HG03060 (cell line): ENCODE measurements around the gene ASXL1.

Experiments
- ATAC-seq: cut with Tn5 transposase; IDR thresholded peaks from one replicate; pipeline ENCODE4 v1.9.1; 2021; ENCODE audit warnings: low read depth, moderate number of reproducible peaks; ENCODE audit not compliant: unreplicated experiment

ASXL1 gene

DNA sequence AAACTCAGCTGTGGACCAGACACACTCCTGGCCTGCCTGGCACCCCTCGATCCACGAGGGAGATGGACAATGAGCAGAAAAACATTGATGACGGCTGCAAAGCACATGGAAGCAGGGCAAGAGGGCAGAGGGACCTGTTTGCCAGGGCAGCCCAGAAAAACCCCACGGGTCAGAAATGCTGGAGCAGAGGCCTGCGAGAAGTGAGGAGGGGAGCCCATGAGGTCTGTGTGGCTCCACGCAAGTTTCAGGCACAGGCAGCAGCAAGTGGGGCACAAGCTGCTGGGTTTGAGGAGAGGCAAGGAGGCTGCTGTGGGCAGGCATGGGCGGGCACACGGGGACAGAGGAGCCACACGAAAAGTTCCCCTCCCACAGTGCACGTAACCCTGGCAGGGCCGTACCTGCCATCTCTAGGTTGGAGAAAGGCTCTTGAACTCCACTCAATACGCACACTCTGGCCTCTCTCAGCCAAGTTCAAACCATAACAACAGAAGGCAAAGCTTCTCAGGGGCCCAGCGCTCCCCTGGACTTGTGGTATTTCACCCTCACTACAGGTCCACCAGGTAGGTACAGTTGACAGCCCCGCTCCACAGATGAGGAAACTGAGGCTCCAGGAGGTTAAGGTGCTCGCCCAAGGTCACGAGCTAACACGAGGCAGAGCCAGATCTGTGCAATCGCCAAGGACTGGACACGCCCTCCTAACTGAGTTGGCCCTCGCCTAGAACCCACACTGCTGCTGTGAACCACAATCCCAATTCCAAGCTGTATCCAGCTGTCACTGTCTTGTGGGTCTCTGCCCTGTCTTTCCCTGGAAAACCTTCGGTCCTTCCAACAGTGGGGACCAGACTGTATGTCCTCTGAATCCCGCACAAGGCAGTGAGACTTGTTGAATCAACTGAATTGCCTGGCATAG lies 118.8 kb downstream of the ASXL1 start:
- ATAC-seq: no peak

DNA sequence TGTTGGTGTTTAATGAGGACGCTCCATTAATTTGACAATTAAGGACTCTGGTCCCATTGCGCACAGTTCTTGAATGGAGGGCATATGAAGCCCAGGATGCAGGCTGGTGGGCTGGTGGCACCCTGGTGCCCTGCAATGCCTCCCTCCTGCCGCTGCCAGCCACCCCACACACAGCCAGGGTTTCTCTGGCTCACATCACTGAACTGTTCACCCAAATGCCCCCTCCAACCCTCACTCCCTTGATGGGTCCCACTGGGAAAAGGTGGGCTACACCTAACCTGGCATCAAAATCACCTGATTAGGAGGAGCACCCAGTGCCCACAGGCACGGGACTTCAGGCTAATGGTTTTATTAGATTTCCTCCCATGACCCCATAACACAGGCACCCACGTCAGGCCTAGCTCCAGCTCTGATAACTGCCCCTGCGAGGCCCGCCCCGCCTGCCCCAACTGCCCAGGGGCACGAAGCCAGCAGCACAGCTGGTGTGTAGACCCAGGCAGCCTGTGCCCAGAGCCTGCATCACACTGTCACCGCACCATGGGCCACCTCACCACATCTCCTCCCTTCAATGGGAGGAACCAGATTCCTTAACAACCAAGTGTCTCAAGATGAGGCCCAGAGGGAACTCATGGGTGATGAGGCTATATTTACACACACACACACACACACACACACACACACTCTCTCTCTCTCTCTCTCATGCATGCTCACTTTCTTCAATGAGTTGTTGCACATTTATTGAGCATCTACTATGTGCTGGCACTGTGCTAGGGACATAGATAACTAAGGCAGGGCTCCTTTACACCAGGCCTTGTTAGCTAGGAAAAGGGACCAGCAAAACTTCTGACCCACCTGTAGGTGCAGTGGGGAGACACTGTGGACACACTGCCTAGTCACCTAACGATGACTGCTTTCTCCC lies 119.7 kb downstream of the ASXL1 start:
- no peak for ATAC-seq

DNA sequence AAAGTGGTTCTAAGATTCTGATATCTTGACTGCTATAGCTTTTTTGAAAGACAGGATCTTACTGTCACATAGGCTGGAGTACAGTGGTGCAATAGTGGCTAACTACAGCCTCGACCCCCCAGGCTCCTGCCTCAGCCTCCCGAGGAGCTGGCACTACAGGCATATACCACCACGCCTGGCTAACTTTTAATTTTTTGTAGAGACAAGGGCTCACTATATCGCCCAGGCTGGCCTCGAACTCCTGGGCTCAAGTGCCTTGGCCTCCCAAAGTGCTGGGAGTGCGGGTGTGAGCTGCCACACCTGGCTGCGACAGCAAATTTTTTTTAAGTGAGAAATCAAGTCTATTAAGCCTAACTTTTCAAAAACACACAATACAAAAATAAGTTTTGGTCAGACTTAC lies 120.4 kb downstream of the ASXL1 start:
- ATAC-seq: no peak

DNA sequence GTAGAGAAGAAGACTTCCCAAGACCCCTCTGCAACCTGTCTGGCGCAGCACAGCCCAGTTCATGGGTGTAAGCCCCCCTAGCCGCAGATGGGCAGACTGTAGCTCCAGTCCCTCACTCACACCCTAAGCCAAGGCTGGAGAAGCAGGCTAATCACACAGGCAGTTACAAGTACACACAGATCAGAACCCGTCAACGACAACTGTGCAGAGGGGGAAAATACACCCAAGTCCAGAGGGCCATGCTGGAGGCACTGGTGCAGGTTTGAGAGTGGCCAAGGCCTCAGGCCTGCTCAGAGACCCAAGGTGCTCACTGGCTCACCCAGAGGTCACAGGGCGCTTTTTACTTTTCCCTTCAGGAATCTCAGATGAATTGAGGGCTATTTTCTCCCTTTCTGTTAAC lies 120.9 kb downstream of the ASXL1 start:
- ATAC-seq: no peak

DNA sequence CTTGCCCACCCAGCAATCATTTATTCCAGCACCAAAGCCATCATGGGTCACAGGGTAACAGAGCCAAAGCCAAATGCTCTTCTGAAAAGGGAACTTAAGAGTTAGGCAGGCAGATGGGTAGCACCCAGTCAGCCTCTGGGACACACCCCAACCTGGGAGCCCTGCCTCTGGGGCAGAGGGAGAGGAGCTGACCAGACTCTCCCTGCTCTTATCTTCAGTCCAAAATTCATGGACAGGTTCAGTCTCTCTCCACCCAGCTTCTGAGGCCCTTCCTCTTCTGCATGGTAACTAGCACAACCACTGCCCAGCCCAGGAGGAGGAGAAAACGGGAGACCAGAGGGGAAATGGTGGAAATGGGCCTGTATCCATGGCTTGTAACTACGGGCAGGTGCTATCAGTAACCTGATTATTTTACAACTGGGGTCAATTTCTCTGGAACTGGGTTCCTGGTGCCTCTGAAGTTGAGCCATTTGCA lies 121.6 kb downstream of the ASXL1 start:
- ATAC-seq: no peak

DNA sequence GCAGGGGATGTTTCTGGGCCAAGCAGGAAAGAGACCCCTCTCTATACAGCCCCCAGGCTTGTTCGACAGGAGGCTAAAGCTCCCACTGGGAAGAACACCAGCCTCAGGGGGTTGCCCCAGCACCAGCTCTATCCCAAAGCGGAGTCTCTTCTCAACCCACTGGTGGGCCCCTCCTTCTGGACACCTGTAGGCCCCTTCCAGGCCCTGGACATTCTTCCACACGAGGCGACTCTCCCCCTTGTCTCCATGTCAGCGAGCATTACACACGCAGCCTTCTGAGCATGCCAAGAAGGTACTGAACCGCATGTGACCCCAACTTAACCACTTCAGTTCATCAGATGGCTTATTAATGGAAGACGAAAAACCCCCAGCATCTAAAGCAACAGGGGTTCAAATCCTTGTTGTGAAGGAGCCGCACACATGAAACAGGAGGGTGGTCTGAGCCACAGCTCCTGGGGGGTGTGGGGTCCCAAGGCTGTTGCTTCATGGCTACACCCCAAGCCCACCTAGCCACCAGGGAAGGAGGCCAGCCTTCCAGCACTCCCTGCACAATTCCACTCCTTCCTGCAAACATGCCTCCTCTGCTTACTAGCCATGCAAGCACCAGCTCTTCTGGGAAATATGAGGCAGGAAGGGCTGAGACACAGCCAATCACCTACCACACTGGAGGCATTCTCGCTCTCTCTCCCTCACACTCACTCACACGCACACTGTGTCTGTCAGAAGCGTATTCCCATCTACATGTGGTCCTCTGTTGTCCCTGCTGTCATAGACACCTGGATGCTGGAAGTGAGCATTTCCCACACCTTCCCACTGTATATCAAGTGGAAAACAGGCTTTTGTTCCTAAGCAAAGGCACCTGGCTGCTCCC lies 122.5 kb downstream of the ASXL1 start:
- no peak for ATAC-seq

DNA sequence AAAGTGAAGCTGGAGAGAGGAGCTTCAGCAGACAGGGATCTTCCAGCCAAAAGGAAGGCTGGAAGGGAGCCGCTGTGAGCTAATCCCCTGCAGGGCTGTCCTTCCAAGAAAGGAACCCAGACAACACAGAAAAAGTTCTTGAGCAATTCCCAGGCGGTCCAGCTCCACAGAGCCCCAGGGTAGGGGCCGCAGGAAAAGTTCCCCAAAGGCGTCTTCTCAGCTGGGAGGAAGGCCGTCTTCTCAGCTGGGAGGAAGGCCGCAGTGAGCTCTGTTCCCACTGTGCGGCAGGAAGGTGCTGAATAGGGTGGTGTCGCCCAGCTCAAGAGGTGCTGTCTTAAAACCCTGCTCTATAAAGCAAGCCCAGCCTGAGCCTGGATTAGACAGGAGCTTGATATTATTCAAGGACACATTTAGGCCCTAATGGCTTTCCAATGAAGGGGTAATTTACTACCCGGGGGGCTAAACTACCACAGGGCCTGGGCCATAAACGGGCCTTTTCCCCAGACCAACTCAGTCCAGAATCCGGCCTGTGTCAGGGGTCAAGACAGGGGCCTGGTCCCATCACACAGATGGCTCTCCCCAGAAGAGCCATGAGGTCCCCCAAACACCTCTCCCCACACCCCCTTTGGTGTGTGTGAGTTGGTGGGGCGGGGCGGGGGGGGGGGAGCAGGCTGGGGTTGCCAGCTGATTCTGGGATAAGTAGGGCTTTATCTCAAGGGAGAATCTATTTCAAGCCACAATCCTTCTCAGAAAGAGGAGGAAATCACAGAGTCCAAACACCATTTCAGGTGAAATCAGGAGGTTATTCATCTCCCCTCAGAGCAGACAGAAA lies 123.4 kb downstream of the ASXL1 start:
- ATAC-seq: no peak

DNA sequence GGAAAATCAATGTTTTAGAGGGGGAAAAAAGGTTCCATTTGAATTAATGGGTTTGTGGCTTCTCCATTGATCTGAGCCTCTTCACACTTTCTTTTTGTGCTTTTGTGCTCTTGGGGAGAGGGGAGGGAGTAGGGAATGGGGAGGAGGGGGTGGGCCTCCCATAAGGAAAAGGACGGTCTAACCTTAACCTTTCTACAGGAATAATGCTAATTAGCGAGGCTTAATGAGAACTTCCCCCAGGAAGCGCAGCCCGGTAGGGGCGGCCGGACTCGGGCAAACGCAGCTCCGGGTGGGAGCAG lies 124.0 kb downstream of the ASXL1 start:
- ATAC-seq: no peak

DNA sequence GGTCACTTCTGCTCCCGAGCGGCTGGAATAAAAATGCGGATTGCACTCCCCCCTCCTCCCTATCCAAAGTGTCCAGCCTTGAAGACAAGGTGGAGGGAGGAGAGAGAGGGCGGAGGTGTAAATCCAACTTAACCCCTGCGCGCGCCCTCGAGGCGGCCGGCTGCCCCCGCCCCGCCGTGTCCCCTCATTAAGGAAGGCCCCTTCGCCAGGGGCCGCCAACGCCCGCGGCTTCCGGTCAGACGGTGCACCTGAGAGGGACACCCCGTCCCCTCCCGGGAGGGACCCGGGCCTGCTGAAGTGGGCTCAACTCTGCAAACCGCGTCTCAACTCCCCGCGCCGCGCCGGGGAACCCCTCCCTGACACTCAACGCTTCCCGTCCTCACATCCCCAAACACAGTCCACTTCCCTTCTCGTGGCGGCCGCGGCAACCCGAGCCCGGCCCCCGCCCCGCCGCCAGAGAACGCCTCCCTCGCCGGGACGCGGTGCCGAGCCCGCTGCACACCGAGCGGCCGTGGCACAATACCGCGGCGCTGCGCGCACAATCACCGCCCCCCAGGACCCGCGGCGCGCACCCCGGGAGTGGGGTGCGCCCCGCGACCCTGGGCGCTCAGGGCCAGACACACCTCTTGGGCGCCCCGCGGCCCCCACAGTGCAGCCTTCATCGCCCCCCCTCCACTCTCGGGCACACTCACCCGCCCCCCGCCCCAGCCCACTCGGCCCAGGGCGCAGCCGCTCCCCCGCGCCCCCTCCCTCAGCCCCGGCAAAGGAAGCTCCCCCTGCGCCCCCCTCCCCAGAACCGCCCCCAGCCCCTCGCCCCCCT lies 124.5 kb downstream of the ASXL1 start:
- no peak for ATAC-seq

DNA sequence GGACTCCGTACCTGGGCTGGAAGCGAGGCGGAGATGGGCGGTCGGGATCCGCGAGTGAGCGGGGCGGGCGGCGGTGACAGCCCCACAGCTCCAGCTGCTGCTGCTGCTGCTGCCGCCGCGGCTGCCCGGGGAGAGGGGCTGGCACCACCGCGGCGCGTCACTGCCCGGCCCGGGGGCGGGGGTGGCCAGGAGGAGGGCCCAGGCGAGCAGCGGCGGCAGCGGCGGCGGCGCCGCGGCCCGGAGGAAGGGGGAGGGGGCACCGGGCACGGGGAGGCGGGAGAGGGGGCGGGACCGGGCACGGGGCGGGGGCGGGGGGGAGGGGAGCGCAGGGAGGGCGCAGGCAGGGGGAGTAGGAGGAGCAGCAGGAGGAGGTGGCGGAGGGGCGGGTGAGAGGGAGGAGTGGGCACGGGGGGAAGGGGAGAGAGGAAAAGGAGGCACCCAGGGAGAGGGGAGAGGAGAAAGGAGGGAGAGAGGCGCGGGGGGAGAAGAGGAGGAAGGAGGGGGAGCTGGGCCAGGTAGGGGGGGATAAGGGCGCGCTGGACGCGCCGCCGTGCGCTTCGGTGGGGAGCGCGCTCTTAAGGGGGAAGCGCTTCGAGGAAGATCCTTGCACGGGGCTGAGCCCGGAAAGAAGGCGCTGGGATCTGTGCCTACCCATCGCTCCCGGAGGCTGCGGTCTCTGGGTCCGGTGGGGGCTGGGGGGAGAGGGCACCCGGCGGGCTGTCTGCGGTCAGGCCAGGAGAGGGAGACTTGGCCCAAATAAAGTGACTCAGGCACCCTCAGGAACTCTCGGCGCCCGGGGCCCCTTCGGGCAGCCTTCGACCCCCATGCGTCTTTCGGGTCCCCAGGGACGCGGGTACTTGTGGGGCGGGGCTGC lies 125.5 kb downstream of the ASXL1 start:
- no peak for ATAC-seq

DNA sequence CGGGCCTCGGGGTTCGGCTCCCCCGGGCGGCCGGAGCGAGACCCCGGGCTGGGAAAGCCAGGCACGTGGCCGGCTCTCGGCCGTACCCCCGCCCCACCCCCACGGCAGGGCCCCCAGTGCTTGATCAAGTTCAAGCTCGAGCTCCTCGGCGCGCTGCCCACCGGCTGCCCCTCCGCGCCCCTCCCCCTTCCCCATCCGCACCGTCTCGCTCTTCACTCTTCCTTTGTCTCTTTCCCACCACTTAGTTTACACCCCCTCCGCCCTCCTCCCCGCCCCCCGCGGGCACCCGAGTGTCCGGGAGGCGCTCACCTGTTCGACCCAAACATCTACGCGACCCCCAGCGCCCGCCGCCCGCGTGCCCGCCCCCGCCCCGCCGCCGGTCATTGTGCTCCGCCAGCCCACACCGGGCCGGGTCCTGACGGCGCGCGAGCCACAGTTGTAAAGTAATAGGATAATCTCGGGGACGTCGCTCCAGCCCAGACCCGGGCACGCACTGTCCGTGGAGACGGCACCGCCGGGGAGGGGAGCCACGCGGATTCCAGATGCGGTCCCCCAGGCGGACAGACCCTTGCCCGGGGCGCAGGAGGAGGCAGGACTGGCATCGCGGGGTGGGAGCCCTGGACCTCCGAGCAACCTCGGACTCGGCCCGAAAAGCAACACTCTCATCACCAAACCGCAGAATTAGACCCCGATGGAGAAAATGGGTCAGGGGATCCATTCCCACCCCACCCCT lies 126.3 kb downstream of the ASXL1 start:
- ATAC-seq: no peak

DNA sequence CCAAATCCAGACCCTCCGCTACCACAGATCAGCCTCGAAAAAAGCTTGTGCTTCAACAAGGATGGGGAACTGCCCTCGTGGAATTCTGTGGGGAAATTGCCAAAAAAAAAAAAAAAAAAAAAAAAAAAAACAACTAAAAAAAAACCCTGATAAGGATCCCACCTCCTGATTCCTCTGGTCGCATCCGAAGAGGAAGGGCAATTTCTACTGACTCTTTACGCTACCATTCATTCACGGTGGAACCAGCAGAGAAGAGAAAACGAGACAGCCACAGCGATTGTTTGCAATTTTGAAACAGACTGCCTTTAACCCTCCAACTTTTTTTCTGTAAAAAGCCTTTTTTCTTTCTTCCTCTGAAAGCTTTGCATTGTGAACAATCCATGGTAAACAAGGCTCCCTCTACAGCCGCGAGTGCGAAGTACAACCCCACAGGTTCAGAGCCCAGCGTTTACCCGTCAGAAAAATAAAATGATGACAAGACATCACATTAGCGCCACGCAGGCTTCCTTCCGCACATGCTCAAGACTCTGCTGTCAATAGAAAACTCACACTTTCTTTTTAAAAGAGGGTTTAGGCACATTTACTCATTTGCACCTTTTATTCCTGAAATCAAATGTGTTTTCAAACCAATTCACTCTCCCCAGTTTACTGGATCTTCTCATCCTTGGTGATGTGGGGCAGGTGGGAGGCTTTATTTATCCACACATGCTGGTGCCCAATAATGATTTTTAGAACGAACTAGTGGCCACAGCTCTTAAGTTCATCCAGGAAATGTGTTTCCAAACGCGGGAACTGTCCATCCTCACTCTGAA lies 127.0 kb downstream of the ASXL1 start:
- no peak for ATAC-seq

DNA sequence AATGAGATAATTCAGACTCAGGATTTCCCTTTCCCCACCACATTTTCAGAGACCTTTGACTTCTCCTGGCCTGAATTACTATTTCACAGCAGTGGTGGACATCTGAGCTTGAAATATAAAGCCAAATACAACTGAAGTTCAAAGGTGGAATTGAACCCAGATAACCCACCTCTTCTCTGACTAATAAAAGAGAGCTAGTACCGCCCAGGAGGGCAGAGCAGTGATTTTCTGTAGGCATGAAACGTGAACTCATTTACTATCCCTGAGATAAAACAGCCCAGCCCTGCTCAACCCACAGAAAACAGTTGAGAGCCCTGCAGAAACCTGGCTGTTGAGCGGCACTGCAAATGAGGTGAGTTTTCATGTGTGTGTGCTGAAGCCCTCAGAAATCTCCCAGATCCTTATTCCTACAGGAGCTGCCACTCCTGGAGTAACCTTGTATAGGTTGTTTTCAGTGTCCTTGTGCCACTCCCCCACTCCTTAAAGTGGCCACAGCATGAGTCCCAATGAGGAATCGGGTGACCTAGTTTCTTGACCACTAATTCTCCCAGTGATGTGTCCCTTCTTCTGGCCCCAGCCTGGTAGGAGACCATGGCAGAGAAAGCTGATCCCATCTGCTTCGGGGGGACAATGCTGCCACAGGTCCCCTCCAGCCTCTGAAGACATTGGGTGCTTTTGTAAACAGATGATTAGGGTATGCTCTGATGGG lies 127.8 kb downstream of the ASXL1 start:
- ATAC-seq: no peak

DNA sequence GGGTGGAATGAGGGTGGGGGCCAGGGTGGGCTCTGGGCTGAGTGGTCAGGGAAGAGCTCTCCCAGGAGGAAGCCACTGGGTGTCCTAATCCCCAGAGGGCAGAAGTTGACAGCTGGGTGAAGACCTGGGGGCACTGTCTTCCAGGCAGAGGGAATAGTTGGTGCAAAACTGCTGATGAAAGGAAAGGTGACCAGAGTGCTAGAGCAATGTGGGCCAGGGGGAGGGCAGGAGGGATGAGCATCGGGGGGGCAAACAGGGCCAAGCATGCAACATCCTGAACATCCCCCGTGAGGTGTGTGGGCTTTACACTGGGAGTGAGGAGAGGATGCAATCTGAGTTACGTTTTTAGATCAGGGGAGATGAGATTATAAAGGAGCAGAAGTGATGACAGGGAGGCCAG lies 129.2 kb downstream of the ASXL1 start:
- no peak for ATAC-seq

DNA sequence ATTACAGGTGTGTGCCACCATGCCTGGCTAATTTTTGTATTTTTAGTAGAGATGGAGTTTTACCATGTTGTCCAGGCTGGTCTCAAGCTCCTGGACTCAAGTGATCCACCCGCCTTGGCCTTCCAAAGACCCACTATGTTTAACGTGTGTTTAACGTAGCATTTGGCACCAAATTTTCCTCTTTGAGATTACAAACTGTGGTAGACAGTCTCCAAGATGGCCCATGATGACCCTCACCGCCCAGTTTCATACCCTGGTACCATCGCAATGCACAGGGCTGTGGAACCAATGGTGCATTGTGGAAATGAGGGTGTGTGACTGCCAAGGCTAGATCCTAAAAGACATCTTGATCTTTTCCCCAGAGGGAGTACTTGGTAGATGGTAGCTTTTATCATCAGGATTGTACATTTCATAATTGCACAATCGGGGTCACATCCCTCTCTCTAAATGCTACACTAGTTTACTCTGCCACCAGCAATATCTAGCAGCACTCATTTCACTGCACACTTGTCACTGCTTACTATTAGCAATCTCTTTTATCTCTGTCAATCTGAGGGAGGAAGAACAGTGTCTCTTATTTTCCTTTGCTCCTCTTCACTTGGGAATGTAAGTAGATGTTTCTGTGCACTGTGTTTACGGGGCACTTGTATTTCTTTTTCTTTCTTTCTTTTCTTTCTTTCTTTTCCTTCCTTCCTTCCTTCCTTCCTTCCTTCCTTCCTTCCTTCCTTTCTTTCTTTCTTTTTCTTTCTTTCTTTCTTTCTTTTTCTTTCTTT lies 130.1 kb downstream of the ASXL1 start:
- ATAC-seq: no peak
